ENCODE data around the gene MIPOL1. TPM values are rescaled to one million over a fixed set of nuclear protein-coding genes. Genes with fewer than 3 reads are reported as not detected.

The MIPOL1 gene
- total RNA-seq, 1 donor from 2014 or later = 14.6 TPM

DNA sequence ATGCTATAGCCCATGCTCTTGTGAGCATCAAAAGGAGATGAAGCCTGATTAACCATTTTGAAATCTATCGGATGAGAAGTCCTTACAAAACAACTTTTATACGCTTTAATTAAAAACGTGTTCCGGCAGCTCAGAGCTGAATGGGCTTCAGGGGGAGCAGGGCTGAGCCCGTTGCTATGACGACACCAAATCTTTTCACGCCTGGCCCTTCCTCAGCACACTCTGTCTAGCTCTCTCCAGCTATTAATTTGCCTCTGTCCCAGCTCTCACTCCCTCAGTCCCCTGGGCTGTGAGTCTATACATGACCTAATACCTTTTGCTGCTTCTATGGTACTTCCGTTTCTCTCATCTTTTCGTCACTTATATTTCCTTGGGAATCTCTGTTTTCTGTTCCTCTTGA is 381.5 kb downstream of the MIPOL1 start:
- Mint-ChIP-seq H3K4me1 (ENCODE audit: unreplicated experiment) (peaks cover 2% of the 10 kb centered on the region), H3K36me3 (ENCODE audit: unreplicated experiment) (no peaks in the 10 kb centered on the region), H3K27me3 (ENCODE audit: unreplicated experiment) (peaks cover 68% of the 10 kb centered on the region), H3K4me3 (ENCODE audit: unreplicated experiment) (no peak overlapping the region), H3K27ac (ENCODE audit: unreplicated experiment) (no peak overlapping the region), H3K9me3 (ENCODE audit: unreplicated experiment) (peaks cover under 1% of the 10 kb centered on the region)
- TF ChIP-seq CTCF (IDR thresholded peaks at IDR 0.05) = no peak
- no peak for DNase-seq (ENCODE audit: extremely low spot score, unreplicated experiment)

DNA sequence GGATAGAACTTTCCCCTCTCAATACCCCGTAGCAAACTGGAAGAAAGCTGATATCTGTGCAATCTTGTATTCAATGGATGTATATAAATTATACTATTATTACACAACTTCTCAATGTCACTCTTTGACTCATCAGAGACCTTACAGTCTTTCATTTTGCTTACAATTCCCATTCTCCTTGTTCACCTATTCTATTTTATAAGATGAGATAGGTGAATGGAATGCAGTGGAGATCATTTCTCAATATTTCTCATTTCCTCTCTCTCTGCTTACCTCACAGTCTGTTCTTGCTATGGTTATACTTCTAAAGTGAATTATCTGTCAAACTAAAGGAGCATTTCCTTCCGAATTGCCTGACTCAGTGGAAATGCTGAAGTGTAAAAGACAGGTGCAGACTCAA is 382.4 kb downstream of the MIPOL1 start:
- Mint-ChIP-seq H3K27ac (ENCODE audit: unreplicated experiment) (no peak overlapping the region), H3K27me3 (ENCODE audit: unreplicated experiment) (peaks cover 69% of the 10 kb centered on the region), H3K4me1 (ENCODE audit: unreplicated experiment) (peaks cover 7% of the 10 kb centered on the region), H3K36me3 (ENCODE audit: unreplicated experiment) (no peaks in the 10 kb centered on the region), H3K9me3 (ENCODE audit: unreplicated experiment) (no peaks in the 10 kb centered on the region), H3K4me3 (ENCODE audit: unreplicated experiment) (no peak overlapping the region)
- no peak for DNase-seq (ENCODE audit: extremely low spot score, unreplicated experiment)
- no peak for TF ChIP-seq CTCF (IDR thresholded peaks at IDR 0.05)

DNA sequence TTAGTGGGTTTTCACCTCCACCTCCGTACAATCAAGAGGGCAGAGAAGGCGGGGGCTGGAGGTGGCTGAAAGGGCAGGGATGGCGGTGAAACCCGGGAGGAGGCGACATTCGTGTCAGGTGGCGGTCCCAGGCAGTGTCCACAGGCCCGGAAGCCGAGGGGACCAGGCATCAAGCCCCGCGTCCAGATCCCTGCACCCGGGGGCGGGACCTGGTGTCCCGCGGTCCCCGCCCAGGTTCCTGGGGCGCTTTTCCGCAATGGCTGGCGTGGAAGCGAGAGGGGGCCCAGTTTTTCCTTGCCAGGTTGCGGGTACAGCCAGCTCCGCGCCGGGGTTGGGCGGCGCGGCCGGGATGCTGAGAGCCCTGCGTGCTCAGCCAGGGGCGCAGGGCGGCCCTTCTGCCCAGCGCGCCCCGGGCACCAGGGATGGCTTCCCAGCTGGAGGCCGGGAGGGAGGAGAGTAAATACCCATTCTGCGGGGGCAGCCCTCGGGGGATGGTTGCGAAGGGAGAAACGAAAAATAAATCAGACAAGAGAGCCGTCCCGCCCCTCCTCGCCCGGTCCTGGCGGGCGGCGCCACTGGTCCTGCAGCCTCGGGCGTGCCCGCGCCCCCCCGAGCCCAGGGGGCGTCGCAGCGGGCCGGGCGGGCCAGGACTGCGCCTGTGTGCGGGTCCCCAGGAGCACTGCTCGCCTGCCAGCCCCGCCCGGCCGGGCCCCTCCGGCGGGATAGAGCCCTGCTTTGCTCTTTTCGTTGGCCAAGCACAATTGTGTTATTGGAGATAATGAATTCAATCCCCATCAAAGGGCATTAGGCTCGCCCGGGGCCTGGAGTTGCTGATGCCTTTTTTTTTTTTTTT is 385.8 kb downstream of the MIPOL1 start:
- peaks cover 15% of the 10 kb centered on the region for H3K4me1 Mint-ChIP-seq (ENCODE audit: unreplicated experiment)
- DNase-seq (ENCODE audit: extremely low spot score, unreplicated experiment) = no peak
- H3K4me3 Mint-ChIP-seq (ENCODE audit: unreplicated experiment) = no peak overlapping the region

GRCh38 chr14:37584211-37585100 is 386.7 kb downstream of the MIPOL1 start:
- Mint-ChIP-seq H3K27ac (ENCODE audit: unreplicated experiment) (no peak overlapping the region), H3K36me3 (ENCODE audit: unreplicated experiment) (no peaks in the 10 kb centered on the region), H3K9me3 (ENCODE audit: unreplicated experiment) (no peaks in the 10 kb centered on the region), H3K4me1 (ENCODE audit: unreplicated experiment) (peaks cover 15% of the 10 kb centered on the region), H3K27me3 (ENCODE audit: unreplicated experiment) (peaks cover 74% of the 10 kb centered on the region), H3K4me3 (ENCODE audit: unreplicated experiment) (no peak overlapping the region)
- TF ChIP-seq CTCF (IDR thresholded peaks at IDR 0.05) = no peak
- no peak for DNase-seq (ENCODE audit: extremely low spot score, unreplicated experiment)

More for the DNA sequence above, 385.8 kb downstream of the MIPOL1 start:
- H3K27ac Mint-ChIP-seq (ENCODE audit: unreplicated experiment) = no peak overlapping the region
- no peaks in the 10 kb centered on the region for H3K36me3 Mint-ChIP-seq (ENCODE audit: unreplicated experiment)
- H3K27me3 Mint-ChIP-seq (ENCODE audit: unreplicated experiment) = peaks cover 74% of the 10 kb centered on the region
- no peaks in the 10 kb centered on the region for H3K9me3 Mint-ChIP-seq (ENCODE audit: unreplicated experiment)
- TF ChIP-seq CTCF (IDR thresholded peaks at IDR 0.05) = no peak

- no peaks in the 10 kb centered on the region for H3K9me3 Mint-ChIP-seq (ENCODE audit: unreplicated experiment)
- H3K27me3 Mint-ChIP-seq (ENCODE audit: unreplicated experiment) = peaks cover 72% of the 10 kb centered on the region
- DNase-seq (ENCODE audit: extremely low spot score, unreplicated experiment) = no peak
- TF ChIP-seq CTCF (IDR thresholded peaks at IDR 0.05) = no peak
- no peaks in the 10 kb centered on the region for H3K36me3 Mint-ChIP-seq (ENCODE audit: unreplicated experiment)
- H3K4me1 Mint-ChIP-seq (ENCODE audit: unreplicated experiment) = peaks cover 15% of the 10 kb centered on the region
- H3K27ac Mint-ChIP-seq (ENCODE audit: unreplicated experiment) = no peak overlapping the region
- no peak overlapping the region for H3K4me3 Mint-ChIP-seq (ENCODE audit: unreplicated experiment)
Measured at GRCh38 chr14:37585101-37585511, 387.4 kb downstream of the MIPOL1 start.

Measured in osteocyte (in vitro differentiated cells).